Measurements from ENCODE around the gene OR10A3. TPM values are rescaled to one million over a fixed set of nuclear protein-coding genes. Genes with fewer than 3 reads are reported as not detected.
"Not testable (repeated sequence)": the region's sequence is repeated elsewhere in the genome, so short reads cannot be mapped to it uniquely, and the experiment has no call there.

Gene OR10A3
- total and polyA plus RNA-seq, 2 experiments from 2014 or later, result 0.14 to 0.52 TPM

DNA sequence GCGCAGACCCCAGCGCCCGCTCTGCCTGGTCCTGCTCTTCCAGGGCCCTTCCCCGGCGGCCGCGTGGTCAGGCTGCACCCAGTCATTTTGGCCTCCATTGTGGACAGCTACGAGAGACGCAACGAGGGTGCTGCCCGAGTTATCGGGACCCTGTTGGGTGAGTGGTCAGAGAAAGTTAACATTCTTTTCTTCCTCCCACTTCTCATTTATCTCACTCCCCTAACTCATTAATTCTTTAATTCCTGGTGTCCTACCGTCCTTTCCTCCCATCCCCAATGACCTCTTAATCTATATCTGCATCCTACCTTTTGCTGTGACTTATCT lies 46.0 kb upstream of the OR10A3 start:
- ATAC-seq, result peak; percentile 54
- H3K79me2 ChIP-seq (replicated peaks; ENCODE audit: insufficient read depth), result peaks cover 46% of the 10 kb centered on the region
- H3K4me1 ChIP-seq (ENCODE audit: insufficient read depth); H3K27me3 Mint-ChIP-seq (ENCODE audit: insufficient read depth, low read depth, poor library complexity); H2AFZ ChIP-seq; H3K9me2 ChIP-seq (ENCODE audit: insufficient read depth); H3K9me3 Mint-ChIP-seq; H3K27me3 ChIP-seq (ENCODE audit: insufficient read depth); DNase-seq (ENCODE audit: low spot score); H4K20me1 ChIP-seq (replicated peaks; ENCODE audit: insufficient read depth): not testable (repeated sequence)
- Mint-ChIP-seq H3K4me1 (peaks cover 15% of the 10 kb centered on the region), H3K36me3 (ENCODE audit: low read depth) (peaks cover 36% of the 10 kb centered on the region), H3K4me3 (peak overlapping the region; percentile 95), H3K27ac (peak overlapping the region; percentile 91)
- peaks cover 26% of the 10 kb centered on the region for H3K36me3 ChIP-seq (ENCODE audit: insufficient read depth)
- peak overlapping the region; percentile 91 for H3K4me3 ChIP-seq
- peaks cover 11% of the 10 kb centered on the region for H3F3A ChIP-seq (replicated peaks; ENCODE audit: low read depth)
- peak overlapping the region; percentile 94 for H3K4me2 ChIP-seq
- 0 out of 2 replicates have a peak overlapping the region, but pooled peaks have one; percentile 76 for H3K27ac ChIP-seq (ENCODE audit: low read depth)

- H3F3A ChIP-seq (replicated peaks; ENCODE audit: low read depth), result peaks cover 11% of the 10 kb centered on the region
- peak within 1 kb of the TSS; percentile 76 for H3K27ac ChIP-seq (ENCODE audit: low read depth)
- ATAC-seq, result peak; percentile 98
Observed at GRCh38 chr11:7986768-7987559, 45.5 kb upstream of the OR10A3 start, which contains the start of gene EIF3F. TSS of gene EIF3F (plus strand) at chr11:7987337. CDS start at chr11:7987353, 16 bp downstream.

More at GRCh38 chr11:7986768-7987559, 45.5 kb upstream of the OR10A3 start, which contains the start of gene EIF3F:
- peak within 1 kb of the TSS; percentile 91 for H3K4me3 ChIP-seq
- Mint-ChIP-seq H3K27ac (peak within 1 kb of the TSS; percentile 95), H3K4me1 (peaks cover 15% of the 10 kb centered on the region), H3K36me3 (ENCODE audit: low read depth) (peaks cover 30% of the 10 kb centered on the region), H3K4me3 (peak within 1 kb of the TSS; percentile 95), H3K9me3 (no peaks in the 10 kb centered on the region), H3K27me3 (ENCODE audit: insufficient read depth, low read depth, poor library complexity) (no peaks in the 10 kb centered on the region)
- peaks cover 7% of the 10 kb centered on the region for H3K4me1 ChIP-seq (ENCODE audit: insufficient read depth)
- H3K27me3 ChIP-seq (ENCODE audit: insufficient read depth), result no peaks in the 10 kb centered on the region
- H4K20me1 ChIP-seq (replicated peaks; ENCODE audit: insufficient read depth), result peaks cover 8% of the 10 kb centered on the region
- peak; percentile 99 for DNase-seq (ENCODE audit: low spot score)
- peaks cover 46% of the 10 kb centered on the region for H3K79me2 ChIP-seq (replicated peaks; ENCODE audit: insufficient read depth)
- 0 out of 2 replicates have a peak within 1 kb of the TSS, but pooled peaks have one; percentile 43 for H2AFZ ChIP-seq
- H3K4me2 ChIP-seq, result peak within 1 kb of the TSS; percentile 94
- TF ChIP-seq EZH2 (IDR thresholded peaks at IDR 0.05; ENCODE audit: low read depth, unreplicated experiment) (no peak), ZNF331 (CRISPR knock-in tag; IDR thresholded peaks at IDR 0.05; ENCODE audit: low read depth) (no peak), NANOG (IDR thresholded peaks at IDR 0.05; ENCODE audit: borderline replicate concordance) (peak; percentile 64; the same call in 1 of the 2 replicates), POLR2AphosphoS5 (IDR thresholded peaks at IDR 0.05; ENCODE audit: low read depth) (no peak), CREB1 (CRISPR knock-in tag; IDR thresholded peaks at IDR 0.05; ENCODE audit: low read depth) (peak; percentile 91), CTCF (conservative IDR thresholded peaks at IDR 0.05; ENCODE audit: low read depth in 2 of 2) (peak; percentile 90 to 92)
- TF ChIP-seq, protein P1, sequence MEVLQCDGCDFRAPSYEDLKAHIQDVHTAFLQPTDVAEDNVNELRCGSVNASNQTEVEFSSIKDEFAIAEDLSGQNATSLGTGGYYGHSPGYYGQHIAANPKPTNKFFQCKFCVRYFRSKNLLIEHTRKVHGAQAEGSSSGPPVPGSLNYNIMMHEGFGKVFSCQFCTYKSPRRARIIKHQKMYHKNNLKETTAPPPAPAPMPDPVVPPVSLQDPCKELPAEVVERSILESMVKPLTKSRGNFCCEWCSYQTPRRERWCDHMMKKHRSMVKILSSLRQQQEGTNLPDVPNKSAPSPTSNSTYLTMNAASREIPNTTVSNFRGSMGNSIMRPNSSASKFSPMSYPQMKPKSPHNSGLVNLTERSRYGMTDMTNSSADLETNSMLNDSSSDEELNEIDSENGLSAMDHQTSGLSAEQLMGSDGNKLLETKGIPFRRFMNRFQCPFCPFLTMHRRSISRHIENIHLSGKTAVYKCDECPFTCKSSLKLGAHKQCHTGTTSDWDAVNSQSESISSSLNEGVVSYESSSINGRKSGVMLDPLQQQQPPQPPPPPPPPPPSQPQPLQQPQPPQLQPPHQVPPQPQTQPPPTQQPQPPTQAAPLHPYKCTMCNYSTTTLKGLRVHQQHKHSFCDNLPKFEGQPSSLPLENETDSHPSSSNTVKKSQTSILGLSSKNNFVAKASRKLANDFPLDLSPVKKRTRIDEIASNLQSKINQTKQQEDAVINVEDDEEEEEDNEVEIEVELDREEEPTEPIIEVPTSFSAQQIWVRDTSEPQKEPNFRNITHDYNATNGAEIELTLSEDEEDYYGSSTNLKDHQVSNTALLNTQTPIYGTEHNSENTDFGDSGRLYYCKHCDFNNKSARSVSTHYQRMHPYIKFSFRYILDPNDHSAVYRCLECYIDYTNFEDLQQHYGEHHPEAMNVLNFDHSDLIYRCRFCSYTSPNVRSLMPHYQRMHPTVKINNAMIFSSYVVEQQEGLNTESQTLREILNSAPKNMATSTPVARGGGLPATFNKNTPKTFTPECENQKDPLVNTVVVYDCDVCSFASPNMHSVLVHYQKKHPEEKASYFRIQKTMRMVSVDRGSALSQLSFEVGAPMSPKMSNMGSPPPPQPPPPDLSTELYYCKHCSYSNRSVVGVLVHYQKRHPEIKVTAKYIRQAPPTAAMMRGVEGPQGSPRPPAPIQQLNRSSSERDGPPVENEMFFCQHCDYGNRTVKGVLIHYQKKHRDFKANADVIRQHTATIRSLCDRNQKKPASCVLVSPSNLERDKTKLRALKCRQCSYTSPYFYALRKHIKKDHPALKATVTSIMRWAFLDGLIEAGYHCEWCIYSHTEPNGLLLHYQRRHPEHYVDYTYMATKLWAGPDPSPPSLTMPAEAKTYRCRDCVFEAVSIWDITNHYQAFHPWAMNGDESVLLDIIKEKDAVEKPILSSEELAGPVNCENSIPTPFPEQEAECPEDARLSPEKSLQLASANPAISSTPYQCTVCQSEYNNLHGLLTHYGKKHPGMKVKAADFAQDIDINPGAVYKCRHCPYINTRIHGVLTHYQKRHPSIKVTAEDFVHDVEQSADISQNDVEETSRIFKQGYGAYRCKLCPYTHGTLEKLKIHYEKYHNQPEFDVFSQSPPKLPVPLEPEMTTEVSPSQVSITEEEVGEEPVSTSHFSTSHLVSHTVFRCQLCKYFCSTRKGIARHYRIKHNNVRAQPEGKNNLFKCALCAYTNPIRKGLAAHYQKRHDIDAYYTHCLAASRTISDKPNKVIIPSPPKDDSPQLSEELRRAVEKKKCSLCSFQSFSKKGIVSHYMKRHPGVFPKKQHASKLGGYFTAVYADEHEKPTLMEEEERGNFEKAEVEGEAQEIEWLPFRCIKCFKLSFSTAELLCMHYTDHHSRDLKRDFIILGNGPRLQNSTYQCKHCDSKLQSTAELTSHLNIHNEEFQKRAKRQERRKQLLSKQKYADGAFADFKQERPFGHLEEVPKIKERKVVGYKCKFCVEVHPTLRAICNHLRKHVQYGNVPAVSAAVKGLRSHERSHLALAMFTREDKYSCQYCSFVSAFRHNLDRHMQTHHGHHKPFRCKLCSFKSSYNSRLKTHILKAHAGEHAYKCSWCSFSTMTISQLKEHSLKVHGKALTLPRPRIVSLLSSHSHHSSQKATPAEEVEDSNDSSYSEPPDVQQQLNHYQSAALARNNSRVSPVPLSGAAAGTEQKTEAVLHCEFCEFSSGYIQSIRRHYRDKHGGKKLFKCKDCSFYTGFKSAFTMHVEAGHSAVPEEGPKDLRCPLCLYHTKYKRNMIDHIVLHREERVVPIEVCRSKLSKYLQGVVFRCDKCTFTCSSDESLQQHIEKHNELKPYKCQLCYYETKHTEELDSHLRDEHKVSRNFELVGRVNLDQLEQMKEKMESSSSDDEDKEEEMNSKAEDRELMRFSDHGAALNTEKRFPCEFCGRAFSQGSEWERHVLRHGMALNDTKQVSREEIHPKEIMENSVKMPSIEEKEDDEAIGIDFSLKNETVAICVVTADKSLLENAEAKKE (CRISPR knock-in tag; IDR thresholded peaks at IDR 0.05), result no peak
- TF ChIP-seq, protein P2, sequence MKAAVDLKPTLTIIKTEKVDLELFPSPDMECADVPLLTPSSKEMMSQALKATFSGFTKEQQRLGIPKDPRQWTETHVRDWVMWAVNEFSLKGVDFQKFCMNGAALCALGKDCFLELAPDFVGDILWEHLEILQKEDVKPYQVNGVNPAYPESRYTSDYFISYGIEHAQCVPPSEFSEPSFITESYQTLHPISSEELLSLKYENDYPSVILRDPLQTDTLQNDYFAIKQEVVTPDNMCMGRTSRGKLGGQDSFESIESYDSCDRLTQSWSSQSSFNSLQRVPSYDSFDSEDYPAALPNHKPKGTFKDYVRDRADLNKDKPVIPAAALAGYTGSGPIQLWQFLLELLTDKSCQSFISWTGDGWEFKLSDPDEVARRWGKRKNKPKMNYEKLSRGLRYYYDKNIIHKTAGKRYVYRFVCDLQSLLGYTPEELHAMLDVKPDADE (IDR thresholded peaks at IDR 0.05), result peak; percentile 81
- H3K9me2 ChIP-seq (ENCODE audit: insufficient read depth), result no peaks in the 10 kb centered on the region
- H3K36me3 ChIP-seq (ENCODE audit: insufficient read depth), result peaks cover 21% of the 10 kb centered on the region
